Sigmoid colon (tissue), 7 donors: ENCODE measurements around the gene RNF212. TPM values are rescaled to one million over a fixed set of nuclear protein-coding genes. Genes with fewer than 3 reads are reported as not detected.

Experiments used
- DNase-seq: peaks from one replicate; pipeline ENCODE4 v3.0.0-alpha.2; 2019
- H3K27ac ChIP-seq, 4 donors: fragments of 200-600 bp; sonication (generic); one replicate each; pipeline ENCODE4 v1.5.1; 2016 to 2019; ENCODE audit warnings: mild to moderate bottlenecking in 1 of 4
- H3K27me3 ChIP-seq, 3 donors: fragments of 200-600 bp; sonication (generic); one replicate each; pipeline ENCODE4 v1.5.1; 2019; ENCODE audit warnings: mild to moderate bottlenecking in 1 of 3
- H3K36me3 ChIP-seq, 4 donors: fragments of 200-600 bp; sonication (generic); one replicate each; pipeline ENCODE4 v1.5.1; 2016 to 2019
- H3K4me1 ChIP-seq, 4 donors: fragments of 200-600 bp; sonication (generic); one replicate each; pipeline ENCODE4 v1.5.1; 2017 to 2019
- H3K4me3 ChIP-seq, 4 donors: fragments of 200-600 bp; sonication (generic); one replicate each; pipeline ENCODE4 v1.5.1; 2017 to 2019; ENCODE audit warnings: mild to moderate bottlenecking in 2 of 4, moderate library complexity in 1 of 4
- H3K9me3 ChIP-seq, 4 donors: fragments of 200-600 bp in 3 of 4; sonication (generic) in 3 of 4; one replicate each; pipeline versions ENCODE4 v1.5.1 to v1.6.1; 2013 to 2019
- EP300 ChIP-seq, 4 donors: sonication (generic); formaldehyde crosslinking; IDR thresholded peaks; one replicate each; pipeline ENCODE4 v1.6.1; 2017; ENCODE audit warnings: antibody characterized with exemption in 4 of 4
- POLR2A ChIP-seq, 2 donors: fragments of 450-650 bp; IDR thresholded peaks; one replicate each; pipeline ENCODE4 v1.6.1; 2016; ENCODE audit warnings: antibody characterized with exemption in 2 of 2, mild to moderate bottlenecking in 2 of 2, moderate library complexity in 2 of 2
- POLR2AphosphoS5 ChIP-seq, 4 donors: sonication (generic); formaldehyde crosslinking; IDR thresholded peaks; one replicate each; pipeline ENCODE4 v1.6.1; 2017; ENCODE audit warnings: antibody characterized with exemption in 4 of 4
- WGBS, 2 donors: extraction: QIAGEN DNeasy Blood & Tissue Kit; methylation state at CpG; one replicate each; pipeline ENCODE4 v1.1.7; 2013; 5-methylcytosine and 5-hydroxymethylcytosine counted together
- intact Hi-C: fragments of 100-400 bp; cut with DNase I; formaldehyde crosslinking; loops from one replicate; pipeline ENCODE4 v1.15.1; 2023
- polyA plus RNA-seq, 3 donors: library from polyadenylated mRNA; stranded (reverse); fragments of 200-250 nt; gene quantifications; one replicate each; pipeline ENCODE4 v1.2.3, GENCODE V29; 2013
- total RNA-seq, 4 donors: library from RNA; depleted of rRNA; stranded (reverse); fragments of >200 nt; gene quantifications; one replicate each; pipeline ENCODE4 v1.1.0, GENCODE V29; 2016
- TF ChIP-seq, protein P1 (sequence below), 4 experiments: fragments of 450-650 bp in 3 of 4; fragments of 200-600 bp in 1 of 4; IDR thresholded peaks; one replicate each; pipeline ENCODE4 v1.5.1; 2016 to 2019; ENCODE audit warnings: antibody characterized with exemption in 4 of 4, mild to moderate bottlenecking in 3 of 4, moderate library complexity in 2 of 4
- donor health status: healthy with polysubstance abuse.
- donor health status: Bipolar disorder and iron deficiency.
- donor health status: healthy.

The RNF212 gene
- total and polyA plus RNA-seq, 7 donors, result 0.60 to 12.8 (median 4.0) TPM; not detected in 1

DNA sequence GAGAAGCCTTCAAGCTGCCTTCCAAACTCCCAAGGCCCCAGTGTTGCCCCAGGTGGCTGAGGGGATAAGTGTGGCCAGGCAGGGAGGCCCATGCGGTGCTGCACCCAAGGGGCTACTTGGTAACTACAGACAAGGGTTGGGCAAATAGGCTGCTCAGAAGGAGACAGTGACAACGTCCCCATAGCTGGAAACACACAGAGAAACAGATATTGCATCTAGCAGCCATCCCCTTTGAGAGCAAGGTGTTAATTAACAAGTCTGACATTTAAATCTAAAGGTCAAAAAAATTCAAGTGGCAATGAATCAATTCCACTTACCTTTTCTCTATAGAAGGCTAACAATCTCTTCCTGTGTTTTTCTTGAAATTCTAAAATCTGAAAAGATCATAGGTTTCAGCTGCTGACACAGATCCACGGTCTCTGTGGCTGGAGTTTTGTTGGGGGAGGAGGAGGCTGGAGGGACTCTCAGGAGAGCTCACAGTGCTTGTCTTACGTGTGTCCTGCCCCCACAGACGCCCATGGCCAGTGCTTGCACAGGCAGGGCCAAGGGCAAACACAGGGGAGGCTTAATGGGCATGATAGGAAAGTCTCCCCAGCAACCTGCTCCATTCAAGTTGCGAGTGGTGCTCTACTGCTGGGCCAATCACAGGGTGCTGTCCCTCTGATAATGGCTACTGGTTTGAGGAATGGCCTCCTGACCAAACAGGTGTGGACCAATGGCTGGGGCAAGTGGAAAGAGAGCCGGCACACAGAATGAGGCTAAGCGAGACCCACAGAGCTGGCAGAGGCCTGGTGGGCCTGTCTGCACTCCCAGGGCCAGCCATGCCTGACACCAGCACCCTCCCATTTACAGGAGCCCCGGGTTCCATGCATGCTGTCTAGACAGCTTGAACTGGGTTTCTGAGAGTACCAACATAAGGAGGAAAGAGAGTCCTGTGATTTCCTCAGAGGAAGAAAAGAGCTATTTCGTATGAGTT is 22.6 kb downstream of the RNF212 start:
- Histone ChIP-seq H3K4me3 (no peak overlapping the region), H3K9me3 (no peaks in the 10 kb centered on the region), H3K27me3 (peaks cover 0 to 5% (median 0%) of the 10 kb centered on the region in 3 donors), H3K4me1 (no peaks in the 10 kb centered on the region), H3K36me3 (no peaks in the 10 kb centered on the region), H3K27ac (no peak overlapping the region)
- no peak for TF ChIP-seq EP300 (IDR thresholded peaks at IDR 0.05)
- TF ChIP-seq POLR2A (IDR thresholded peaks at IDR 0.05), result no peak
- TF ChIP-seq, protein P1, sequence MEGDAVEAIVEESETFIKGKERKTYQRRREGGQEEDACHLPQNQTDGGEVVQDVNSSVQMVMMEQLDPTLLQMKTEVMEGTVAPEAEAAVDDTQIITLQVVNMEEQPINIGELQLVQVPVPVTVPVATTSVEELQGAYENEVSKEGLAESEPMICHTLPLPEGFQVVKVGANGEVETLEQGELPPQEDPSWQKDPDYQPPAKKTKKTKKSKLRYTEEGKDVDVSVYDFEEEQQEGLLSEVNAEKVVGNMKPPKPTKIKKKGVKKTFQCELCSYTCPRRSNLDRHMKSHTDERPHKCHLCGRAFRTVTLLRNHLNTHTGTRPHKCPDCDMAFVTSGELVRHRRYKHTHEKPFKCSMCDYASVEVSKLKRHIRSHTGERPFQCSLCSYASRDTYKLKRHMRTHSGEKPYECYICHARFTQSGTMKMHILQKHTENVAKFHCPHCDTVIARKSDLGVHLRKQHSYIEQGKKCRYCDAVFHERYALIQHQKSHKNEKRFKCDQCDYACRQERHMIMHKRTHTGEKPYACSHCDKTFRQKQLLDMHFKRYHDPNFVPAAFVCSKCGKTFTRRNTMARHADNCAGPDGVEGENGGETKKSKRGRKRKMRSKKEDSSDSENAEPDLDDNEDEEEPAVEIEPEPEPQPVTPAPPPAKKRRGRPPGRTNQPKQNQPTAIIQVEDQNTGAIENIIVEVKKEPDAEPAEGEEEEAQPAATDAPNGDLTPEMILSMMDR (IDR thresholded peaks at IDR 0.05), result no peak
- no peak for TF ChIP-seq POLR2AphosphoS5 (IDR thresholded peaks at IDR 0.05)
- intact Hi-C loops, result no loop called here
- WGBS, 2 donors, result 86 to 91% methylated on average over 10 of the region's 10 CpGs
- DNase-seq, result no peak

DNA sequence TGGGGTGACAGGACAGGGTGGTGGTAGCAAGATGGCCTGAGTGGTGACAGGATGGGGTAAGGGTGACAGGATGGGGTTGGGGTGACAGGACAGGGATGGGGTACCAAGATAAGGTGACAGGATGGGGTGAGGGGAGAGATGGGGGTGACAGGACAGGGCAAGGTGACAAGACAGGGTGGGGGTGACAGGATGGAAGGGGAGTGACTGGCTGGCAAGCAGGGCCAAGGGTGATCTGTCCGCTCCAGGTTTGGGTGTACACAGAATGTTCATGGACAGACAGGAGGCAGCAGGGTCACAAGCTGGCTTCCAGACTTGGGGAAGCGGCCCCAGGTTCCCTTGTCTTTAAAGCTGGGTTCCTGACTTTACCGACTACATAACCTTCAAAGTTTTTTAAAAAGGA is 23.3 kb downstream of the RNF212 start:
- H3K4me1 ChIP-seq, result no peaks in the 10 kb centered on the region
- no peaks in the 10 kb centered on the region for H3K36me3 ChIP-seq
- no peak for TF ChIP-seq POLR2A (IDR thresholded peaks at IDR 0.05)
- TF ChIP-seq, protein P1 (IDR thresholded peaks at IDR 0.05), result no peak
- TF ChIP-seq POLR2AphosphoS5 (IDR thresholded peaks at IDR 0.05), result no peak
- TF ChIP-seq EP300 (IDR thresholded peaks at IDR 0.05), result no peak
- no peak overlapping the region for H3K4me3 ChIP-seq
- no peak overlapping the region for H3K27ac ChIP-seq
- 93 to 97% methylated on average over 3 of the region's 3 CpGs for WGBS, 2 donors
- DNase-seq, result no peak
- no peaks in the 10 kb centered on the region for H3K9me3 ChIP-seq
- H3K27me3 ChIP-seq, result peaks cover 0 to 10% (median 0%) of the 10 kb centered on the region in 3 donors
- intact Hi-C loops, result no loop called here

DNA sequence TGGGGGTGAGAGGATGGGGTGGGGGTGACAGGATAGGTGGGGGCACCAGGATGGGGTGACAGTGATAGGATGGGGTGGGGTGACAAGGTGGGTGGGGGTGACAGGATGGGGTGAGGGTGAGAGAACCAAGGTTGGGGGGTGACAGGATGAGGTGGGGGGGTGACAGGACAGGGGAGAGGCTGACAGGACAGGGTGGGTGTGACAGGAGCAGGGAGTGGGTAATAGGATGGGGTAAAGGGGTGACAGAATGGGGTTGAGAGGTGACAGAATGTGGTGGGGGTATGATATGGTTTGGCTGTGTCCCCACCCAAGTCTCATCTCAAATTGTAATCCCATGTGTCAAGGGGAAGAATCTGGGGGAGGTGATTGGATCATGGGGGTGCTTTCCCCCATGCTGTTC is 26.0 kb downstream of the RNF212 start:
- peaks cover 0 to 18% (median 0%) of the 10 kb centered on the region in 3 donors for H3K27me3 ChIP-seq
- no peak for TF ChIP-seq POLR2AphosphoS5 (IDR thresholded peaks at IDR 0.05)
- TF ChIP-seq POLR2A (IDR thresholded peaks at IDR 0.05), result no peak
- TF ChIP-seq, protein P1 (IDR thresholded peaks at IDR 0.05), result no peak
- TF ChIP-seq EP300 (IDR thresholded peaks at IDR 0.05), result no peak
- no peak for DNase-seq
- H3K9me3 ChIP-seq, result no peaks in the 10 kb centered on the region
- no peaks in the 10 kb centered on the region for H3K4me1 ChIP-seq
- no peak overlapping the region for H3K4me3 ChIP-seq
- intact Hi-C loops, result no loop called here
- H3K27ac ChIP-seq, result no peak overlapping the region
- H3K36me3 ChIP-seq, result no peaks in the 10 kb centered on the region

DNA sequence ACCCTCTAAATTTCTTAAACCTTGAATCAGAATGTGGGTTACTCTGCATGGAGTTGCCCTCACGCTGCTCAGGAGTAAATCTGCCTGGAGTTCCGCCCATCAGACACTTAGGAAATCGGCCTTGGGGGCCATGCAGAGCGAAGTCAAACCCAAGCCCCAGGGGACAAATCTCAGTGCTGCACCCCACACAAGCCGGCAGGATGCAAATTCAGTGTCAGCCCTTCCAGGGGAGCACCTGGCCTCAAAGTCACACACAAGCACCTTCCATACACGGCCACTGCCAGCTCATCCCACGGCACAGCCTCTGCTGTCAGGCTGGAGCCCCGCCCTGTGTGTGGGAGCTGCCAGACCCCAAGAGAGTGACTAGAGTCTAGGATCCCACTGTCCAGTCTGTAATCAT is 27.4 kb downstream of the RNF212 start:
- Histone ChIP-seq H3K4me1 (no peaks in the 10 kb centered on the region), H3K4me3 (no peak overlapping the region), H3K9me3 (no peaks in the 10 kb centered on the region), H3K36me3 (no peaks in the 10 kb centered on the region), H3K27me3 (peaks cover 0 to 31% (median 6%) of the 10 kb centered on the region in 3 donors), H3K27ac (no peak overlapping the region)
- WGBS, 2 donors, result 76 to 78% methylated on average over 8 of the region's 8 CpGs
- no peak for DNase-seq
- TF ChIP-seq EP300 (IDR thresholded peaks at IDR 0.05), result no peak
- intact Hi-C loops, result no loop called here

DNA sequence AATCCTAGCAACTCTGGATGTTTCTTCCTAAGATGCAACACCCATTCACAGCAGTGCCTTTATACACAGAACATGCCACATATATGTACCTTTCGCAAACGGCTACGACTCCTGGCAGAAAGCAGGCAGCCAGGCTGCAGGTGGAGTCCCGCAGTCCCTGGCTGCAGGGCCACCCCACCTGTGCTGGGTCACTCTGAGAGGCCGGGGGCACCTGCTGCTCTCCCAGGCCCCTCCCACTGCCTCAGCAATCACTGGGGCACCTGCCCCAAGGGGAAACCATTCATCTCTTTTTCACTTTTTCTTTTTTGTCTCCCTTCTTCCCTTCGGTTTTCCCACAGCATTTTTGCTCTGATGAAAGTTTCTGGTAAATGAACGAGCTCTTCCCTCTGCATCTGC is 28.0 kb downstream of the RNF212 start:
- no peak for DNase-seq
- intact Hi-C loops, result no loop called here
- Histone ChIP-seq H3K36me3 (no peaks in the 10 kb centered on the region), H3K27ac (no peak overlapping the region), H3K4me3 (no peak overlapping the region), H3K9me3 (no peaks in the 10 kb centered on the region), H3K27me3 (peaks cover 0 to 37% (median 8%) of the 10 kb centered on the region in 3 donors), H3K4me1 (no peaks in the 10 kb centered on the region)
- WGBS, 2 donors, result 88 to 91% methylated on average over 7 of the region's 7 CpGs
- no peak for TF ChIP-seq POLR2A (IDR thresholded peaks at IDR 0.05)
- no peak for TF ChIP-seq EP300 (IDR thresholded peaks at IDR 0.05)
- TF ChIP-seq, protein P1 (IDR thresholded peaks at IDR 0.05), result no peak
- no peak for TF ChIP-seq POLR2AphosphoS5 (IDR thresholded peaks at IDR 0.05)
